RKO (cell line): ENCODE results near the gene KRTAP3-2.
A peak's percentile ranks its signal among the peaks of the same experiment; 100 is the strongest.

Experiments used
- DNase-seq: peaks from one replicate; pipeline ENCODE4 v3.0.0-alpha.2; 2016; ENCODE audit warnings: low spot score

KRTAP3-2 gene

GRCh38 chr17:41010441-41010840 lies 10.7 kb upstream of the KRTAP3-2 start:
- DNase-seq, result no peak

DNA sequence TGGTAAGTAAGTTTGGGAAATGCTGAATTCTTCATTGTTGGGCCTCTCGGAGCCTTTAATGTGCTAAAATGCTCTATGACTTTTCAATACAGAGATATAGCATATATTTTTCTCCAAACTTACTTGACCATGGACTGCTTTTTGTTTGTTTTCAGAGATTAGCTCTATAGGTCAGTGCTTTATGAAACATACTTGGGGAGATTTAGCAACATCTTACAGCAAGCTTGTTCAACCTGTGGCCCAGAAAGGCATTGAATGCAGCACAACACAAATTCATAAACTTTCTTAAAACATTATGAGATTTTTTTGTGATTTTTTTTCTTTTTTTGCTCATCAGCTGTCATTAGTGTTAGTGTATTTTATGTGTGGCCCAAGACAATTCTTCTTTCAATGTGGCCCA lies 10.2 kb upstream of the KRTAP3-2 start:
- DNase-seq, result no peak

DNA sequence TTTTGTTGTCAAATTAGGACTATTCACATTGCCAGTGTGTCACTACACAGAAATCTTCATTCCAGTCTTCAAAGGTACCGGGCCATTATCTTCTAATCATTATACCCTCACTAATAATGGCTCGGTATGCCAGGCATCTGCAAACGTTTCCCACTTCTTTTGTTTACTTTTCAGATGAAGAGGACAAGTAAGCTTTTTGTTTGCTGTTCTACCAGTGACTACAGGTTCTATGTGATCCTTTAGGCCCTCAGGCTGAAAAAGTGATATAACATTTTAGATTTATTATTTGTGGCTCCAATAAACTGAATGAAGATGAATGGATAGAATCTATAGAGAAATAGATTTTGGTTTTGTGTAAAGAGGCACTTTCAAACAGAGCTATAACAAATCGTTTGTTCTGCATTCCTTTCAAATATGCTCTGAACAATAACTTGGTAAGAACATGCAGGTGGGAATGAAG lies 9.6 kb upstream of the KRTAP3-2 start:
- DNase-seq, result no peak

GRCh38 chr17:41008811-41009210 lies 9.1 kb upstream of the KRTAP3-2 start, which contains the start of gene KRTAP3-1:
TSS of gene KRTAP3-1 (minus strand) at chr17:41009128. CDS start at chr17:41009074, 54 bp downstream.
- DNase-seq, result no peak

DNA sequence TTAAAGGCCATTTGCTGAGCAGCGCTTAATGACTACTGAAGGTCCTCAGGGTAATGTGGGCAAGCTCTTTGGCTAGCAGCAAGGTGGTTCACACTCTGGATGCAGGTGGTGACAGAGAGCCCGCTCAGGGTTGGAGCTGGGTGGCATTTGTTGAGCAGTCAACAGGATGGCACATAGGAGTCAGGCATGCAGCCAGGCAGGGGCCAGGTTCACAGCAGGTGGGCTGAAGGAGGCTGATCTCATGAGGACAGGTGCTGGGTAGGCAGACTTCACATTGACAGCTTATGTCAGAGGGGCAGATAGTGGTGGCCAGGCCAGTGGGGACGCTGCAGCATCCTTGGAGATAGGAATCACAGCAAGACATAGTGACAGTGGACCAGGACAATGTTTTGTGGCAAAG lies 4.7 kb upstream of the KRTAP3-2 start:
- no peak for DNase-seq

GRCh38 chr17:41003926-41004325 lies 4.2 kb upstream of the KRTAP3-2 start:
- no peak for DNase-seq

- peak; percentile 58 for DNase-seq
Measured at GRCh38 chr17:41002814-41003213, 3.1 kb upstream of the KRTAP3-2 start.

DNA sequence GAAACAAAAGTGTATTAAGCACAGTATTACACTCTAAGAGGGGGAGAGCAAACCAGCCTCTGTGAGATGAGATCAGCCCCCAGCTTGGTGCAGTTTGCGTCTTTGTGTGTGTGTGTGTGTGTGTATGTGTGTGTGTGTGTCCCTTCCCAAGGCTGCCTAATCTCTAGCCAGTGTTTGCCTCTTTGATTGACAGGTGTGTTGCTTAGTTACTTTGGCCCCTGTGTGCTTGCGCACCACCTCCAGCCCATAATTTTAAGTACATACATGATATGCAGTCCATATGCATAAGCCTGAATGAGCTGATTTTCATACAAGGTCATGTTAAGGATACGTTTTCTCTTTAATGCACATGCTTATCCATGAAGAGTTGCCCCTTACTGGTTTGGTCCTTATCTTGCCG lies 2.1 kb upstream of the KRTAP3-2 start:
- no peak for DNase-seq

GRCh38 chr17:40997361-40997760 lies 2.3 kb downstream of the KRTAP3-2 start:
- no peak for DNase-seq

DNA sequence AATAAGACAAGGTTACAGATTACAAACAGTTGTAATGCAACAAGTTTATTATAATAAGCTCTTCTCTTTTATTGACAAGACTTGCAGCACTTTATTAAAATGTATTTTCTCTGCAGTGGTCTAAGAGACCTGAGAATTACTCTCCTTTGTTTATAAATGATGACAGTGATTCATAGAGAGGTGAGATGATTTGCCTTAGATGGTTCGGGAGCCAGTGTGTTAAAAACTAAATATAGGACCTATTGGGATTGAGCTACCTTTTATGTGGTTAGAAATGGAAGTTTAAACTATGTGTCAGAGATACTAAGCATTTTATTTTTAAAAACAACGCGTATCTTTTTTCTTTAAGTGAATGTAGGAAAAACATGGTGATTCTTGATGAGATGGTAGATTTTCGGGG lies 2.9 kb downstream of the KRTAP3-2 start:
- no peak for DNase-seq

DNA sequence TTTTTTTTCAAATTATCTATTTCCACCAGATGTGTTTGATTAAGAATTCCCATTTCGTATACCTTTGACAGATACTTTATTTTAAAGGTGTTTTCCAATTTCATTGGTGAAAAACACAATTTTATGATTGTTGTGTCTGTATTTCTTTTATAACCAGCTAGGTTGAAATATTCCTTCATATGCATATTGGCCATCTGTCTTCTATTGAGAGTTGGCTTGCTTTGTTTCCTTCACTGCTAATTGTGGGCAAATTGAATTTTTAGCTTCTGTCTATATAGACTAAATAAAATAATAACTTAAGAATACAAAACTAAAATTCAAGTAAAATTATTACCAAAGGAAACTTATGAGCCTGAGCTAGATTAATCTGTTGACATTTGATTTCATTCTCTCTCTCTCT lies 4.6 kb downstream of the KRTAP3-2 start:
- no peak for DNase-seq

- no peak for DNase-seq
Measured at GRCh38 chr17:40993839-40994238, 5.9 kb downstream of the KRTAP3-2 start, which contains the start of gene KRTAP3-3. TSS of gene KRTAP3-3 (minus strand) at chr17:40994164. CDS start at chr17:40994097, 67 bp downstream.

DNA sequence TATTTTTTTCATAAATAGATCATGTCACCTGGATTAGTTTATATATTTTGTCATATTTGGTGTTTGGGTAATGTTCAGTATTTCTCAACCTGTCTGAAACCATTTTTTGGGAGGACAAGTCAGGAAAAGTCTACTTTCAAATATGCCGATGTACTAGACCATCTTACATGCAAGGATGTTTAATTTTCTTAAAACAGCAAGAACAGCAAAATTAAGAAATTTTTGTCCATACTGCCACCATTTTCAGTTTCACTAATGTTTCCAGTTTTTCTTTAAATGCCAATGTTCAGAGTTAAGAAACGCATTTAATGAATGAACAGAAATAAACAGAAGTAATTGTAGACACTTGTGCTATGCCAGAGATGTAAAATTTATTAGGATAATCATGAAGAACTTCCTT lies 6.6 kb downstream of the KRTAP3-2 start:
- DNase-seq, result no peak

DNA sequence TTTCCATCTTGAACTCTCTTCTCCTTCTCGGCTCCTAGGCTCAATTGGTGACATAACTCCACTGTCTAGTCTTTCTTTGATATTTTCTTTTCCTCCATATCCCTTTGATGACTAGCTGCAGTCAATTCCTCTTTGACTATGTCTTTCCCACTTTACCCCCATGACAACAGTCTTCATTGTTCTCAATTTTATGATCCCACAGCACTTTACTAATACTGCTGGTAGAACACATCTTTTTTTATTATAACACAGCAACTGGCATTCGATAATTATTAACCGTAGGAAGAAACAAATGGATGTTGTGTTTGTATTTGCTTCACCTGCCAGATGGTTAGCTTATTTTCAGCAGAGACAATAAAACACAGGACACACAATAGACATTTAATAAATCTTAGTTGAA lies 7.0 kb downstream of the KRTAP3-2 start:
- DNase-seq, result no peak

- DNase-seq, result no peak
Measured at GRCh38 chr17:40986920-40987319, 12.8 kb downstream of the KRTAP3-2 start.

DNA sequence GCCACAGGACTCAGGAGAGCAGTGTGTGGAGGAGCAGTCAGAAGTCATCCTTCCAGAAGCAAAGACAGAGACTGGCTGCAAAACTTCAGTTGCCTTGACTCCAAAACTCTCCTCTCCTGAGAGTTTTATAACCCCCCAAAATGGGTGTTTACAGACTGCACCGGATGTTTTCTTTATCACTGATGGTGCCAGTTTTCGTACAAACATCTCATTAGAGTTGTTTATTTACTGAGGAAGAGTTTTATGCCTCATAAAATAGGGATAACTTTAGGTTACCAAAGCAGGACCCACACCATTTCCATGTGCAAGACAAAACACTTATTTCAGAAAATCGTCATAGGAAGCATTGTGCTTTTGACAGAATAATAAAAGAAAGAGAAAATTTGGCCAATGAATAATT lies 15.5 kb downstream of the KRTAP3-2 start, which contains the start of gene KRT40:
Gene KRT40 (minus strand): TSS at position 101 of the 400 bp plus-strand sequence. CDS start 53 bp downstream, at position 48.
- no peak for DNase-seq

GRCh38 chr17:40981115-40981514 lies 18.6 kb downstream of the KRTAP3-2 start:
- DNase-seq, result no peak

- DNase-seq, result no peak
Measured at GRCh38 chr17:40980596-40980995, 19.1 kb downstream of the KRTAP3-2 start.

DNA sequence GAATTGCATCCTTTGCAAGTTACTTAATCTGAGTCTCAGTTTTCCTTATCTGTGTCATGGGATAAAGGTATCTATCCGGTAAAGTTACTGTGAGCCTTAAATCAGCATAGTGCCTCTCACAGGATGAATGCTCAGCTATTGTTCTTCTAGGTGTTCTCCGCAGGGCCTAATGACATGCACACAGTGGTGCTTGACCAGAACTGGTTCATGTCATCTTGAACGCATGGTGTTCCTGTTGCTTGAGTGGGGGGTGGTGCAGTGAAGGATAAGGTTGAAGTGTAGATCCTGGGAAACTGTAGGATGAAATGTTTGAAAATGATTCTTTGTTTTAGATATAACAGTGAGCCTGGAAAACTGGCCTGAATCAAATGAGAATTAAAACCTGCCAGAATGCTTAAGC lies 19.6 kb downstream of the KRTAP3-2 start:
- no peak for DNase-seq

DNA sequence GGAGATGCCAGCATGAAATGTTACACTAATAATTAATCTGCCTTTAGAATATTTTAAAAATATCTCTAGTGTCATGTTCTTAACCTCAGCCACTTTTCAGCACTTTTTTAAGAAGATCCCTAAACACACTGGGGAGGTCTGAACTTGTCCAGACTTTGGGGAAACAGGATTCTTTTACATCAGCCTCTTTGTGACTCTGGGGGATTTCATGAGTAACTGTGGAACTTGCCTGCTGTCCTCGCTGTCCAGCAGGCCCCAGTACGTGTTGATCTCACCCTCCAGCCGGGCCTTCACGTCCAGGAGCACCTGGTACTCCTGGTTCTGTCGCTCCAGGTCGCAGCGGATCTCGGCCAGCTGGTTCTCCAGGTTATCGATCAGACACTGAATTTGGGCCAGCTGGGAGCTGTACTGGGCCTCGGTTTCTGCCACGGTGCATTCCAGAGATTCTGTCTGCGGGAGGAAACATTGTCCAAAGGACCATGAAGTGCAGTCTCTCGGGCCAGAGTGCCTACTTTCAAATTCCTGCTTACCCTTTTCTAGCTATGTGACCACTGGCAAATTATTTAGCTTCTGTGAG lies 21.0 kb downstream of the KRTAP3-2 start:
- no peak for DNase-seq

DNA sequence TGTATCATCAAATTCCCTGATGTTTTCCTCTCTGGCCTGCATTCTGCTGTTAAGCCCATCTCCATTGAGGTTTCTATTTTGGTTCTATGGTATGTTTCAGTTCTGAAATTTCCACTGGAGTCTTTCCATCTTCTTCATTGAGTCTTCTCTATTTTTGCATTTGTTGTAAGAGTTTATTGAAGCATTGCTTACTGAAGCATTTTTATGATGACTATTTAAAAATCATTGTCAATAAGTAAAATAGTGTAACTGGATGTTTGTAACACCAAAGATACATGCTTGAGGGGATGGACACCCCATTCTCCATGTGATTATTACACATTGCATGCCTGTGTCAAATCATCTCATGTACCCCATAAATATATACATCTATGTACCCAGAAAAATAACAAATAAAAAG lies 24.2 kb downstream of the KRTAP3-2 start:
- DNase-seq, result no peak

- no peak for DNase-seq
Measured at GRCh38 chr17:40974366-40974765, 25.3 kb downstream of the KRTAP3-2 start.

GRCh38 chr17:40967582-40967981 lies 32.1 kb downstream of the KRTAP3-2 start:
- no peak for DNase-seq

GRCh38 chr17:40966848-40967247 lies 32.9 kb downstream of the KRTAP3-2 start, which contains the start of gene KRT39:
TSS of gene KRT39 (minus strand) at chr17:40966948. CDS start at chr17:40966856, 92 bp downstream.
- no peak for DNase-seq
